H1 (cell line): Measurements from ENCODE around the gene ZKSCAN1. TPM values are rescaled to one million over a fixed set of nuclear protein-coding genes. Genes with fewer than 3 reads are reported as not detected.

Experiments used
- ASH2L ChIP-seq: fragments of 200-600, 300-600 bp; sonication (generic); IDR thresholded peaks from one replicate; pipeline ENCODE4 v1.7.1; 2017; ENCODE audit warnings: low read length
- CEBPB ChIP-seq: IDR thresholded peaks from 2 replicates; pipeline ENCODE4 v1.6.1; 2012; ENCODE audit warnings: low read depth, low read length
- CREB1 ChIP-seq: IDR thresholded peaks from 2 replicates; pipeline ENCODE4 v1.6.1; 2012; ENCODE audit warnings: inconsistent platforms
- CTBP2 ChIP-seq: IDR thresholded peaks from 2 replicates; pipeline ENCODE4 v1.7.0; 2011; ENCODE audit warnings: borderline replicate concordance, mild to moderate bottlenecking, moderate library complexity, mixed read lengths, low read length; ENCODE audit not compliant: insufficient read depth, insufficient read length
- EGR1 ChIP-seq: IDR thresholded peaks from 2 replicates; pipeline ENCODE4 v1.6.1; 2011; ENCODE audit warnings: low read depth, low read length, borderline replicate concordance
- GABPA ChIP-seq: IDR thresholded peaks from 2 replicates; pipeline ENCODE4 v1.6.1; 2011; ENCODE audit warnings: mild to moderate bottlenecking, low read length, moderate library complexity, borderline replicate concordance; ENCODE audit not compliant: insufficient read depth
- GTF2F1 ChIP-seq: IDR thresholded peaks from 2 replicates; pipeline ENCODE4 v1.6.1; 2012; ENCODE audit warnings: low read depth, low read length, improper control_type of control experiment, borderline replicate concordance
- HDAC2 ChIP-seq, 2 experiments: fragments of 300-600 bp in 1 of 2; sonication (generic) in 1 of 2; IDR thresholded peaks; 2 replicates each; pipeline ENCODE4 v1.6.1; 2011 to 2012; ENCODE audit warnings: low read depth in 2 of 2, low read length in 2 of 2, mild to moderate bottlenecking in 2 of 2, moderate library complexity in 2 of 2, borderline replicate concordance in 1 of 2, inconsistent platforms in 1 of 2
- KDM4A ChIP-seq: IDR thresholded peaks from one replicate; pipeline ENCODE4 v1.7.1; 2012; ENCODE audit warnings: low read depth, mild to moderate bottlenecking, moderate library complexity, low read length, inconsistent platforms; ENCODE audit not compliant: severe bottlenecking
- KDM5A ChIP-seq: fragments of 200-600 bp; IDR thresholded peaks from 2 replicates; pipeline ENCODE4 v1.7.1; 2012; ENCODE audit warnings: mild to moderate bottlenecking, low read length, inconsistent platforms, mixed read lengths
- MAX ChIP-seq: IDR thresholded peaks from 2 replicates; pipeline ENCODE4 v1.6.1; 2012; ENCODE audit warnings: inconsistent platforms
- NRF1 ChIP-seq: IDR thresholded peaks from 2 replicates; pipeline ENCODE4 v1.6.1; 2011; ENCODE audit warnings: mild to moderate bottlenecking, low read depth, low read length, improper control_type of control experiment
- RBBP5 ChIP-seq: IDR thresholded peaks from 2 replicates; pipeline ENCODE4 v1.7.1; 2012; ENCODE audit warnings: low read depth, mild to moderate bottlenecking, inconsistent platforms, low read length, moderate library complexity, borderline replicate concordance
- SAP30 ChIP-seq: fragments of 300-600 bp; sonication (generic); IDR thresholded peaks from 2 replicates; pipeline ENCODE4 v1.7.1; 2012; ENCODE audit warnings: low read length, moderate library complexity, mild to moderate bottlenecking, inconsistent platforms; ENCODE audit not compliant: insufficient read depth, insufficient replicate concordance
- SIN3A ChIP-seq, 2 experiments: IDR thresholded peaks in 1 of 2; conservative IDR thresholded peaks in 1 of 2; 2 replicates each; pipeline ENCODE4 v1.6.1; 2011 to 2012; ENCODE audit warnings: low read length in 2 of 2, improper control_type of control experiment in 1 of 2, low read depth in 1 of 2, mild to moderate bottlenecking in 1 of 2
- SIX5 ChIP-seq: IDR thresholded peaks from 2 replicates; pipeline ENCODE4 v1.6.1; 2011; ENCODE audit warnings: mild to moderate bottlenecking, low read depth, low read length
- SP1 ChIP-seq: IDR thresholded peaks from 2 replicates; pipeline ENCODE4 v1.6.1; 2011; ENCODE audit warnings: low read depth, low read length
- SP2 ChIP-seq: IDR thresholded peaks from 2 replicates; pipeline ENCODE4 v1.6.1; 2012; ENCODE audit warnings: mild to moderate bottlenecking, low read length, inconsistent platforms
- SP4 ChIP-seq: IDR thresholded peaks from 2 replicates; pipeline ENCODE4 v1.6.1; 2012; ENCODE audit warnings: low read length, inconsistent platforms
- SRF ChIP-seq: IDR thresholded peaks from 2 replicates; pipeline ENCODE4 v1.6.1; 2011; ENCODE audit warnings: mild to moderate bottlenecking, low read depth, low read length, moderate library complexity
- TAF1 ChIP-seq: IDR thresholded peaks from 2 replicates; pipeline ENCODE4 v1.6.1; 2011; ENCODE audit warnings: mild to moderate bottlenecking, low read depth, low read length
- TAF7 ChIP-seq: optimal IDR thresholded peaks from 2 replicates; pipeline ENCODE3; 2011; ENCODE audit warnings: low read depth, mild to moderate bottlenecking, inconsistent platforms, low read length, moderate library complexity, borderline replicate concordance
- TBP ChIP-seq: IDR thresholded peaks from 2 replicates; pipeline ENCODE4 v1.6.1; 2011; ENCODE audit warnings: low read depth, low read length, improper control_type of control experiment
- polyA plus RNA-seq, 7 experiments: library from polyadenylated mRNA; depleted of rRNA in 3 of 7; stranded (reverse) in 5 of 7; unstranded in 2 of 7; fragments of >200 nt in 5 of 7; fragments of 200-250 nt in 2 of 7; gene quantifications; 1 replicate in 5 of 7; 2 replicates in 1 of 7; 4 replicates in 1 of 7; pipeline versions ENCODE4 v1.2.1 to v1.2.3, GENCODE V29; 2011 to 2013; ENCODE audit warnings: missing spikeins in 2 of 7, mixed read lengths in 2 of 7
- total RNA-seq: library from RNA; stranded (reverse); fragmentation: NEBNext Ultra II Directional; extraction: Animal tissue kit (Norgen Biotek cat#: 25700); gene quantifications from 2 replicates; pipeline ENCODE4 v1.2.1, GENCODE V29; 2021

ZKSCAN1 gene
- total and polyA plus RNA-seq, 2 of the 8 experiments (the other 6 are each of a cell fraction or from before 2014, with no cell fraction given): 8.2 to 40.6 TPM

GRCh38 chr7:100049441-100050291 lies 34.3 kb downstream of the ZKSCAN1 start, which contains the start of gene ZSCAN21 (continued):
- TF ChIP-seq CTBP2 (no peak), SRF (0 out of 2 replicates have a peak, but pooled peaks have one; percentile 18), SP1 (peak; percentile 58; the same call in 1 of the 2 replicates), TAF1 (peak; percentile 96), EGR1 (peak; percentile 83), SIX5 (no peak), TBP (peak; percentile 91), GTF2F1 (0 out of 2 replicates have a peak, but pooled peaks have one; percentile 13), CREB1 (peak; percentile 94), KDM4A (peak; percentile 79), RBBP5 (no peak), MAX (peak; percentile 23; the same call in 1 of the 2 replicates), HDAC2 (IDR thresholded peaks at IDR 0.05; ENCODE audit: borderline replicate concordance in 1 of 2, low read depth in 2 of 2, low read length in 2 of 2) (peak in 1 of 2 experiments; percentile 82; a peak in 1 of 4 replicates), TAF7 (peak; percentile 54), CEBPB (no peak), SP4 (no peak), ASH2L (peak; percentile 94), KDM5A (peak; percentile 74; the same call in 1 of the 2 replicates), GABPA (peak; percentile 87; the same call in 1 of the 2 replicates), NRF1 (no peak), SAP30 (no peak), SIN3A (conservative IDR thresholded peaks at IDR 0.05 in 1 of 2, IDR thresholded peaks at IDR 0.05 in 1 of 2; ENCODE audit: low read depth in 1 of 2, low read length in 2 of 2) (peak; percentile 4 to 90; a peak in 2 of 4 replicates), SP2 (peak; percentile 91)
